Measurements from ENCODE around the gene LSR.

- TF ChIP-seq ZNF785 (tag by site-specific recombination; IDR thresholded peaks at IDR 0.05) = no peak
- no peak for TF ChIP-seq CTCF (tag by site-specific recombination; IDR thresholded peaks at IDR 0.05)
- TF ChIP-seq BCL11A (tag by site-specific recombination; IDR thresholded peaks at IDR 0.05; ENCODE audit: low read depth) = no peak
- no peak for TF ChIP-seq ZNF571 (tag by site-specific recombination; IDR thresholded peaks at IDR 0.05)
- TF ChIP-seq PRDM6 (tag by site-specific recombination; IDR thresholded peaks at IDR 0.05) = no peak
- no peak for TF ChIP-seq ZNF362 (tag by site-specific recombination; IDR thresholded peaks at IDR 0.05)
- TF ChIP-seq ZSCAN4 (tag by site-specific recombination; IDR thresholded peaks at IDR 0.05) = no peak
- no peak for TF ChIP-seq ZNF274 (IDR thresholded peaks at IDR 0.05; ENCODE audit: low read length)
- no peak for TF ChIP-seq ZNF274 (tag by site-specific recombination; IDR thresholded peaks at IDR 0.05; ENCODE audit: borderline replicate concordance)
- TF ChIP-seq KLF7 (tag by site-specific recombination; IDR thresholded peaks at IDR 0.05; ENCODE audit: borderline replicate concordance) = no peak
- no peak for TF ChIP-seq ZNF792 (tag by site-specific recombination; IDR thresholded peaks at IDR 0.05)
- no peak for TF ChIP-seq MZF1 (tag by site-specific recombination; IDR thresholded peaks at IDR 0.05; ENCODE audit: borderline replicate concordance)
These were observed 28.4 kb upstream of the LSR start for GRCh38 chr19:35220315-35220921.
